SK-N-SH (cell line): ENCODE measurements around the gene IL6R. TPM values are rescaled to one million over a fixed set of nuclear protein-coding genes. Genes with fewer than 3 reads are reported as not detected.
A peak's percentile ranks its signal among the peaks of the same experiment; 100 is the strongest.

Source experiments
- CTCF ChIA-PET: fragments of 300-600, 350-600 bp; formaldehyde crosslinking; extraction: SDS; loops from one replicate; lab custom pipeline; 2021; lab: Yijun Ruan, JAX
- POLR2A ChIA-PET: fragments of 350-600 bp; sonication (Branson Sonifier 250); formaldehyde crosslinking; extraction: SDS; loops from one replicate; lab custom pipeline; 2020; ENCODE audit warnings: antibody characterized with exemption, inconsistent platforms; lab: Yijun Ruan, JAX
- DNase-seq: peaks from one replicate; pipeline ENCODE4 v3.0.0; 2012
- H2AFZ ChIP-seq: fragments of 200-600 bp; sonication (generic); 2 replicates; pipeline ENCODE4 v1.8.1; 2016; ENCODE audit warnings: antibody characterized with exemption, mild to moderate bottlenecking, low read depth
- H3F3A ChIP-seq: fragments of 200-600 bp; sonication (generic); replicated peaks from 2 replicates; pipeline ENCODE3; 2016; ENCODE audit warnings: antibody characterized with exemption, mild to moderate bottlenecking; ENCODE audit not compliant: insufficient read depth
- H3K27ac ChIP-seq, 2 experiments: fragments of 200-500 bp in 1 of 2; fragments of 200-600 bp in 1 of 2; sonication (Bioruptor generic) in 1 of 2; sonication (generic), shearing (Covaris generic) in 1 of 2; 2 replicates each; pipeline versions ENCODE4 v1.5.1 to v1.6.1; 2014 to 2016; ENCODE audit warnings: low read depth in 2 of 2, inconsistent platforms in 1 of 2, low read length in 1 of 2, mild to moderate bottlenecking in 1 of 2, mixed read lengths in 1 of 2
- H3K27me3 ChIP-seq: fragments of 200-600 bp; sonication (generic), shearing (Covaris generic); 2 replicates; pipeline ENCODE4 v1.6.1; 2016; ENCODE audit warnings: mixed run types; ENCODE audit not compliant: insufficient read depth
- H3K36me3 ChIP-seq, 2 experiments: fragments of 200-500 bp in 1 of 2; fragments of 200-600 bp in 1 of 2; sonication (Bioruptor generic) in 1 of 2; sonication (generic) in 1 of 2; replicated peaks in 1 of 2; 2 replicates each; pipeline versions ENCODE3 to v1.5.1; 2014 to 2016; ENCODE audit warnings: low read length in 1 of 2, mild to moderate bottlenecking in 1 of 2; ENCODE audit not compliant: insufficient read depth in 2 of 2, control insufficient read depth in 1 of 2
- H3K4me1 ChIP-seq, 2 experiments: fragments of 200-500 bp in 1 of 2; fragments of 200-600 bp in 1 of 2; sonication (Bioruptor generic) in 1 of 2; sonication (generic), shearing (Covaris generic) in 1 of 2; 2 replicates each; pipeline versions ENCODE4 v1.5.1 to v1.6.1; 2014 to 2016; ENCODE audit warnings: low read depth in 1 of 2, low read length in 1 of 2, mixed run types in 1 of 2; ENCODE audit not compliant: insufficient read depth in 2 of 2, control insufficient read depth in 1 of 2
- H3K4me2 ChIP-seq: fragments of 200-600 bp; sonication (generic), shearing (Covaris generic); 2 replicates; pipeline ENCODE4 v1.6.1; 2017; ENCODE audit warnings: mixed run types
- H3K4me3 ChIP-seq, 2 experiments: fragments of 200-500 bp in 1 of 2; fragments of 200-600 bp in 1 of 2; sonication (Bioruptor generic) in 1 of 2; sonication (generic), shearing (Covaris generic) in 1 of 2; 2 replicates each; pipeline versions ENCODE4 v1.5.1 to v1.8.1; 2014 to 2016; ENCODE audit warnings: low read depth in 2 of 2, inconsistent platforms in 1 of 2, low read length in 1 of 2, mild to moderate bottlenecking in 1 of 2, mixed read lengths in 1 of 2, moderate library complexity in 1 of 2
- H3K79me2 ChIP-seq: fragments of 200-600 bp; sonication (generic); 2 replicates; pipeline ENCODE4 v1.8.1; 2017; ENCODE audit warnings: mild to moderate bottlenecking; ENCODE audit not compliant: insufficient read depth
- H3K9ac ChIP-seq: fragments of 200-600 bp; sonication (generic); 2 replicates; pipeline ENCODE4 v1.6.1; 2017; ENCODE audit warnings: mixed run types
- H3K9me2 ChIP-seq: fragments of 200-600 bp; sonication (generic); 2 replicates; pipeline ENCODE4 v1.6.1; 2017; ENCODE audit warnings: mixed run types
- H3K9me3 ChIP-seq: fragments of 200-600 bp; sonication (generic); 2 replicates; pipeline ENCODE4 v1.6.1; 2017; ENCODE audit warnings: mixed run types, mild to moderate bottlenecking, moderate library complexity
- H4K20me1 ChIP-seq: fragments of 200-600 bp; sonication (generic); 2 replicates; pipeline ENCODE4 v1.6.1; 2017; ENCODE audit warnings: mild to moderate bottlenecking, mixed run types; ENCODE audit not compliant: insufficient read depth
- CHD2 ChIP-seq: fragments of 150-350 bp; IDR thresholded peaks from 2 replicates; pipeline ENCODE4 v1.6.1; 2018; ENCODE audit warnings: low read length; ENCODE audit not compliant: partially characterized antibody
- CTCF ChIP-seq: fragments of 200-600 bp; sonication (generic); IDR thresholded peaks from 2 replicates; pipeline ENCODE4 v1.6.1; 2017; ENCODE audit warnings: antibody characterized with exemption, mild to moderate bottlenecking, moderate library complexity
- EP300 ChIP-seq, 2 experiments: IDR thresholded peaks; 2 replicates each; pipeline versions ENCODE4 v1.4.0 to v1.6.1; 2012; ENCODE audit warnings: borderline replicate concordance in 1 of 2, low read depth in 1 of 2, low read length in 1 of 2
- EZH2phosphoT487 ChIP-seq: fragments of 200-600 bp; sonication (generic); IDR thresholded peaks from 2 replicates; pipeline ENCODE4 v1.6.1; 2017; ENCODE audit warnings: low read depth, mixed run types, mild to moderate bottlenecking, antibody characterized with exemption, moderate library complexity, borderline replicate concordance
- FOXJ3 ChIP-seq: sonication (generic); formaldehyde crosslinking; IDR thresholded peaks from 2 replicates; pipeline ENCODE4 v1.5.1; 2020; ENCODE audit warnings: mild to moderate bottlenecking, missing genetic modification reagents
- GATA2 ChIP-seq: sonication (generic); formaldehyde crosslinking; IDR thresholded peaks from 2 replicates; pipeline ENCODE4 v1.5.0; 2020; ENCODE audit warnings: mild to moderate bottlenecking, missing genetic modification reagents
- JUND ChIP-seq: IDR thresholded peaks from 2 replicates; pipeline ENCODE4 v1.4.0; 2012
- NFIC ChIP-seq: IDR thresholded peaks from 2 replicates; pipeline ENCODE4 v1.4.0; 2012; ENCODE audit warnings: borderline replicate concordance
- PBX3 ChIP-seq: IDR thresholded peaks from 2 replicates; pipeline ENCODE4; 2012
- RCOR1 ChIP-seq: fragments of 150-350 bp; IDR thresholded peaks from 2 replicates; pipeline ENCODE4 v1.6.1; 2017; ENCODE audit warnings: antibody characterized with exemption, low read length
- REST ChIP-seq: IDR thresholded peaks from 2 replicates; pipeline ENCODE4 v1.6.1; 2012; ENCODE audit warnings: mild to moderate bottlenecking, low read depth, low read length, moderate library complexity
- TCF12 ChIP-seq: IDR thresholded peaks from 2 replicates; pipeline ENCODE4 v1.4.0; 2012
- WGBS: methylation state at CpG from one replicate; pipeline ENCODE4 v1.1.6; 2017; ENCODE audit warnings: low lambda C conversion rate; 5-methylcytosine and 5-hydroxymethylcytosine counted together
- polyA plus RNA-seq, 3 experiments: library from polyadenylated mRNA; depleted of rRNA; stranded (reverse); fragments of >200 nt; gene quantifications; 2 replicates each; pipeline ENCODE4 v1.2.3, GENCODE V29; 2012

IL6R gene
- polyA plus RNA-seq, 1 of the 3 experiments (the other 2 are of a cell fraction), result 2.8 TPM

GRCh38 chr1:154502066-154502743, 97.1 kb downstream of the IL6R start, which contains the start of the genes SHE and TDRD10:
TSS of gene SHE (minus strand) at chr1:154502412. CDS start at chr1:154502026, 386 bp downstream.
TSS of gene TDRD10 (plus strand) at chr1:154502219. CDS start at chr1:154506904, 4,685 bp downstream.
- 45% methylated on average over 12 of the region's 90 CpGs for WGBS
- Histone ChIP-seq H3K4me3 (peak within 1 kb of the TSS in 1 of 2 experiments; percentile 14; a peak in 1 of 4 replicates), H3K27ac (no peak within 1 kb of the TSS), H3K36me3 (no peaks in the 10 kb centered on the region), H3K79me2 (no peaks in the 10 kb centered on the region), H4K20me1 (no peaks in the 10 kb centered on the region), H3K4me1 (no peaks in the 10 kb centered on the region), H3F3A (no peaks in the 10 kb centered on the region), H3K9me3 (no peaks in the 10 kb centered on the region), H3K27me3 (peaks cover 57% of the 10 kb centered on the region), H3K9me2 (no peaks in the 10 kb centered on the region), H3K9ac (no peak within 1 kb of the TSS), H3K4me2 (no peak within 1 kb of the TSS), H2AFZ (no peak within 1 kb of the TSS)
- peak; percentile 75 for DNase-seq
- ChIA-PET CTCF (interaction anchor here (0.6 to 2.8 kb wide), 2 partner anchors 13 to 23 kb away, joined by 3 to 17 read pairs; no protein-coding TSS in a partner anchor), POLR2A (no interaction called here)
- TF ChIP-seq TCF12 (no peak), EP300 (IDR thresholded peaks at IDR 0.05; ENCODE audit: borderline replicate concordance in 1 of 2, low read depth in 1 of 2, low read length in 1 of 2) (no peak), CTCF (no peak), CHD2 (no peak), PBX3 (no peak), GATA2 (CRISPR knock-in tag) (no peak), JUND (no peak)

GRCh38 chr1:154502744-154503115, 97.6 kb downstream of the IL6R start:
- peaks cover 53% of the 10 kb centered on the region for H3K27me3 ChIP-seq
- ChIA-PET POLR2A (no interaction called here), CTCF (interaction anchor here (0.6 to 1.8 kb wide), 3 partner anchors 14 to 23 kb away, joined by 3 to 4 read pairs (median 3); no protein-coding TSS in a partner anchor)
- H3K36me3 ChIP-seq, result no peaks in the 10 kb centered on the region
- H3K9ac ChIP-seq, result no peak overlapping the region
- peak overlapping the region in 1 of 2 experiments; percentile 14; a peak in 1 of 4 replicates for H3K4me3 ChIP-seq
- H3K4me1 ChIP-seq, result no peaks in the 10 kb centered on the region
- WGBS, result 53% methylated on average over 38 of the region's 43 CpGs
- no peak overlapping the region for H3K27ac ChIP-seq
- DNase-seq, result peak; percentile 65
- no peaks in the 10 kb centered on the region for H4K20me1 ChIP-seq
- H3K9me3 ChIP-seq, result no peaks in the 10 kb centered on the region
- no peak overlapping the region for H3K4me2 ChIP-seq
- no peaks in the 10 kb centered on the region for H3K9me2 ChIP-seq
- H2AFZ ChIP-seq, result no peak overlapping the region
- no peaks in the 10 kb centered on the region for H3K79me2 ChIP-seq
- no peaks in the 10 kb centered on the region for H3F3A ChIP-seq
- TF ChIP-seq RCOR1 (no peak), TCF12 (no peak), EZH2phosphoT487 (no peak), GATA2 (CRISPR knock-in tag) (no peak), REST (no peak), FOXJ3 (CRISPR knock-in tag) (no peak), NFIC (no peak)
